ENCODE data around the gene PAIP2. TPM values are rescaled to one million over a fixed set of nuclear protein-coding genes. Genes with fewer than 3 reads are reported as not detected.

The PAIP2 gene
- total RNA-seq: 79.7 and 80.8 TPM in 2 replicates

GRCh38 chr5:139341689-139342422, at the start of gene PAIP2:
Gene PAIP2 (plus strand): TSS chr5:139341854. CDS start chr5:139363785, 21,931 bp downstream.
- intact Hi-C loops (cut with micrococcal nuclease): loop anchor here (1.0 to 2.0 kb wide), 8 partner anchors 49 to 767 kb away; partner anchors contain the start of genes HSPA9, MATR3, SIL1 and SPATA24
- ATAC-seq (ENCODE audit: low read depth) (peak; percentile 87), DNase-seq (peak; percentile 95)
- ChIA-PET CTCF (interaction anchor here (0.8 to 1.8 kb wide), 11 partner anchors 10 to 97 kb away, joined by 3 to 17 read pairs (median 3); partner anchors contain the start of gene DNAJC18), POLR2A (interaction anchor here (0.5 to 3.8 kb wide), 43 partner anchors 9 to 1113 kb away, joined by 3 to 112 read pairs (median 4); partner anchors contain the start of genes ETF1, HSPA9, MATR3 and MZB1)
- Mint-ChIP-seq H3K27ac (peak within 1 kb of the TSS; percentile 95), H3K4me3 (peak within 1 kb of the TSS; percentile 96), H3K36me3 (ENCODE audit: low read depth) (peaks cover 31% of the 10 kb centered on the region), H3K9me3 (no peaks in the 10 kb centered on the region), H3K4me1 (peaks cover 53% of the 10 kb centered on the region), H3K27me3 (no peaks in the 10 kb centered on the region)
- TF ChIP-seq CTCF (IDR thresholded peaks at IDR 0.05): no peak

- ATAC-seq (ENCODE audit: low read depth) (no peak), DNase-seq (no peak)
- Mint-ChIP-seq H3K27me3 (no peaks in the 10 kb centered on the region), H3K36me3 (ENCODE audit: low read depth) (peaks cover 18% of the 10 kb centered on the region), H3K4me3 (peak overlapping the region; percentile 97), H3K27ac (peak overlapping the region; percentile 96), H3K4me1 (peaks cover 42% of the 10 kb centered on the region), H3K9me3 (no peaks in the 10 kb centered on the region)
- CTCF ChIA-PET: no interaction called here
- POLR2A ChIA-PET: interaction anchor here (0.6 to 3.8 kb wide), 23 partner anchors 10 to 1124 kb away, joined by 3 to 98 read pairs (median 6); partner anchors contain the start of genes DNAJC18, ETF1, FAM53C and HSPA9
- no peak for TF ChIP-seq CTCF (IDR thresholded peaks at IDR 0.05)
- intact Hi-C loops (cut with micrococcal nuclease): loop anchor here (1.0 to 10.0 kb wide), 8 partner anchors 13 to 938 kb away; partner anchors contain the start of genes CYSTM1, ETF1, KDM3B and PAIP2
These were observed 48.5 kb upstream of the PAIP2 start for GRCh38 chr5:139293202-139293506.

GRCh38 chr5:139293507-139294373, 47.9 kb upstream of the PAIP2 start, which contains the start of gene MATR3:
Gene MATR3 (plus strand): TSS chr5:139293740. CDS start chr5:139307416, 13,676 bp downstream.
- ChIA-PET CTCF (interaction anchor here (0.5 kb wide), 1 partner anchor 95 kb away, joined by 3 read pairs; no protein-coding TSS in a partner anchor), POLR2A (interaction anchor here (0.6 to 3.8 kb wide), 36 partner anchors 9 to 1263 kb away, joined by 3 to 98 read pairs (median 4); partner anchors contain the start of genes DNAJC18, ETF1, FAM53C and HSPA9)
- intact Hi-C loops (cut with micrococcal nuclease): loop anchor here (1.0 to 10.0 kb wide), 9 partner anchors 13 to 939 kb away; partner anchors contain the start of genes CYSTM1, DNAJC18, ETF1 and KDM3B
- peak; percentile 87 for DNase-seq
- peaks cover 20% of the 10 kb centered on the region for H3K36me3 Mint-ChIP-seq (ENCODE audit: low read depth)
- no peaks in the 10 kb centered on the region for H3K9me3 Mint-ChIP-seq
- peaks cover 48% of the 10 kb centered on the region for H3K4me1 Mint-ChIP-seq
- peak; percentile 90 for ATAC-seq (ENCODE audit: low read depth)
- peak within 1 kb of the TSS; percentile 97 for H3K4me3 Mint-ChIP-seq
- TF ChIP-seq CTCF (IDR thresholded peaks at IDR 0.05): no peak
- no peaks in the 10 kb centered on the region for H3K27me3 Mint-ChIP-seq
- peak within 1 kb of the TSS; percentile 96 for H3K27ac Mint-ChIP-seq

- Mint-ChIP-seq H3K4me1 (peaks cover 56% of the 10 kb centered on the region), H3K27me3 (no peaks in the 10 kb centered on the region), H3K36me3 (ENCODE audit: low read depth) (peaks cover 22% of the 10 kb centered on the region), H3K9me3 (no peaks in the 10 kb centered on the region), H3K4me3 (peak overlapping the region; percentile 97), H3K27ac (peak overlapping the region; percentile 96)
- intact Hi-C loops (cut with micrococcal nuclease): loop anchor here (1.0 to 10.0 kb wide), 4 partner anchors 145 to 940 kb away; partner anchors contain the start of genes CYSTM1, DNAJC18 and KDM3B
- DNase-seq (peak; percentile 57), ATAC-seq (ENCODE audit: low read depth) (peak; percentile 17)
- POLR2A ChIA-PET: interaction anchor here (0.5 to 3.8 kb wide), 29 partner anchors 9 to 1263 kb away, joined by 3 to 98 read pairs (median 5); partner anchors contain the start of genes DNAJC18, ETF1, HSPA9 and MZB1
- CTCF ChIA-PET: interaction anchor here (0.5 kb wide), 1 partner anchor 96 kb away, joined by 3 read pairs; no protein-coding TSS in a partner anchor
- no peak for TF ChIP-seq CTCF (IDR thresholded peaks at IDR 0.05)
These were observed 47.1 kb upstream of the PAIP2 start for GRCh38 chr5:139294374-139295165.

Data from activated B cell treated with CpG ODN at 0.5 μM for 24 hours (primary cell).